Osteocyte (in vitro differentiated cells): ENCODE measurements around the gene CARD8. TPM values are rescaled to one million over a fixed set of nuclear protein-coding genes. Genes with fewer than 3 reads are reported as not detected.
A peak's percentile ranks its signal among the peaks of the same experiment; 100 is the strongest.
"Not testable (repeated sequence)": the region's sequence is repeated elsewhere in the genome, so short reads cannot be mapped to it uniquely, and the experiment has no call there.

Source experiments
- DNase-seq: peaks from one replicate; pipeline ENCODE4 v3.0.0; 2021; ENCODE audit warnings: mixed read lengths; ENCODE audit not compliant: unreplicated experiment; ENCODE audit errors: extremely low spot score
- H3K27ac Mint-ChIP-seq: one replicate; pipeline ENCODE4 v1.8.0; 2021; ENCODE audit warnings: mild to moderate bottlenecking, mixed read lengths; ENCODE audit not compliant: unreplicated experiment
- H3K27me3 Mint-ChIP-seq: one replicate; pipeline ENCODE4 v1.8.0; 2021; ENCODE audit warnings: mixed read lengths; ENCODE audit not compliant: unreplicated experiment
- H3K36me3 Mint-ChIP-seq: one replicate; pipeline ENCODE4 v1.8.0; 2021; ENCODE audit warnings: mixed read lengths; ENCODE audit not compliant: unreplicated experiment
- H3K4me1 Mint-ChIP-seq: one replicate; pipeline ENCODE4 v1.8.0; 2021; ENCODE audit warnings: mixed read lengths; ENCODE audit not compliant: unreplicated experiment
- H3K4me3 Mint-ChIP-seq: one replicate; pipeline ENCODE4 v1.8.0; 2021; ENCODE audit warnings: mild to moderate bottlenecking, moderate library complexity, mixed read lengths; ENCODE audit not compliant: unreplicated experiment
- H3K9me3 Mint-ChIP-seq: one replicate; pipeline ENCODE4 v1.8.0; 2021; ENCODE audit warnings: mixed read lengths; ENCODE audit not compliant: unreplicated experiment
- total RNA-seq: library from RNA; stranded (reverse); gene quantifications from 2 replicates; pipeline ENCODE4 v1.2.1, GENCODE V29; 2021
- TF ChIP-seq, protein P1 (sequence below): fragments of 200-600 bp; sonication (generic); IDR thresholded peaks from 2 replicates; pipeline ENCODE4 v1.5.0; 2021; ENCODE audit warnings: antibody characterized with exemption, mild to moderate bottlenecking, moderate library complexity

Gene CARD8
- total RNA-seq, 1 donor from 2014 or later, result 36.4 TPM

DNA sequence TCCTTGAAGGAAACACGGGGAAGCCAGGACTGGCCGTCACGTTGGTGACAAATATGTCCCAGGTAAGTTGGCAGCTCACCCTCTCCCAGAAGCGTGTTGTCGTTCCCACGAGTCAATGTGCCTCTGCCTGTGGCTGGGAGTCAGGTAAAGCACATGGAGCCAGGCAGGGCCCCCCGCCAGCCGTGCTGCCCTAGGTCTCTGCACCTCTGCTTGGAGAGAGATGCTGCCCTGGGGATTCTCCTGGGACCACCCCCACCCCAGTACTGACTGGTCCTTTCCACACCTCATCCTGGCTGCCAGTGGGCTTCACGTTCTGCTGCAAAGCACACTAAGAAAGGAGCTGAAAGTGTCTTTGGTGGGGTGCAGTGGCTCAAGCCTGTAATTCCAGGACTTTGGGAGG is 24.0 kb upstream of the CARD8 start:
- no peak for DNase-seq
- Mint-ChIP-seq H3K4me3 (no peak overlapping the region), H3K36me3 (peaks cover 8% of the 10 kb centered on the region), H3K27ac (no peak overlapping the region), H3K27me3 (no peaks in the 10 kb centered on the region), H3K4me1 (peaks cover 6% of the 10 kb centered on the region), H3K9me3 (no peaks in the 10 kb centered on the region)
- TF ChIP-seq, protein P1, sequence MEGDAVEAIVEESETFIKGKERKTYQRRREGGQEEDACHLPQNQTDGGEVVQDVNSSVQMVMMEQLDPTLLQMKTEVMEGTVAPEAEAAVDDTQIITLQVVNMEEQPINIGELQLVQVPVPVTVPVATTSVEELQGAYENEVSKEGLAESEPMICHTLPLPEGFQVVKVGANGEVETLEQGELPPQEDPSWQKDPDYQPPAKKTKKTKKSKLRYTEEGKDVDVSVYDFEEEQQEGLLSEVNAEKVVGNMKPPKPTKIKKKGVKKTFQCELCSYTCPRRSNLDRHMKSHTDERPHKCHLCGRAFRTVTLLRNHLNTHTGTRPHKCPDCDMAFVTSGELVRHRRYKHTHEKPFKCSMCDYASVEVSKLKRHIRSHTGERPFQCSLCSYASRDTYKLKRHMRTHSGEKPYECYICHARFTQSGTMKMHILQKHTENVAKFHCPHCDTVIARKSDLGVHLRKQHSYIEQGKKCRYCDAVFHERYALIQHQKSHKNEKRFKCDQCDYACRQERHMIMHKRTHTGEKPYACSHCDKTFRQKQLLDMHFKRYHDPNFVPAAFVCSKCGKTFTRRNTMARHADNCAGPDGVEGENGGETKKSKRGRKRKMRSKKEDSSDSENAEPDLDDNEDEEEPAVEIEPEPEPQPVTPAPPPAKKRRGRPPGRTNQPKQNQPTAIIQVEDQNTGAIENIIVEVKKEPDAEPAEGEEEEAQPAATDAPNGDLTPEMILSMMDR, result no peak

DNA sequence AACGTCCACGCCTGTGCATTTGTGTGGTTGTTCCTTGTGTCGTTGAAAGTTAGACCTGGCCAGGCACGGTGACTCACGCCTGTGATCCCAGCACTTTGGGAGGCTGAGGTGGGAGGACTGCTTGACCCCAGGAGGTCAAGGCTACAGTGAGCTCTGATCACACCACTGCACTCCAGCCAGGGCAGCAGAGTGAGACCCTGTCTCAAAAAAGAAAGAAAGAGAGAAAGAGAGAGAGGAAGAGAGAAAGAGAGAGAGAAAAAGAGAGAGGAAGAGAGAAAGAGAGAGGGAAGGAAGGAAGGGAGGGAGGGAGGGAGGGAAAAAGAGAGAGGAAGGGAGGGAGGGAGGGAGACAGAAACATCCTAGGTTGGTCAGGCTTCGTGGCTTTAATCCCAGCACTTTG is 19.2 kb upstream of the CARD8 start:
- Mint-ChIP-seq H3K4me1 (peaks cover 14% of the 10 kb centered on the region), H3K27ac (no peak overlapping the region), H3K27me3 (no peaks in the 10 kb centered on the region), H3K9me3 (no peaks in the 10 kb centered on the region), H3K4me3 (no peak overlapping the region), H3K36me3 (no peaks in the 10 kb centered on the region)
- DNase-seq, result no peak
- TF ChIP-seq, protein P1, result no peak

DNA sequence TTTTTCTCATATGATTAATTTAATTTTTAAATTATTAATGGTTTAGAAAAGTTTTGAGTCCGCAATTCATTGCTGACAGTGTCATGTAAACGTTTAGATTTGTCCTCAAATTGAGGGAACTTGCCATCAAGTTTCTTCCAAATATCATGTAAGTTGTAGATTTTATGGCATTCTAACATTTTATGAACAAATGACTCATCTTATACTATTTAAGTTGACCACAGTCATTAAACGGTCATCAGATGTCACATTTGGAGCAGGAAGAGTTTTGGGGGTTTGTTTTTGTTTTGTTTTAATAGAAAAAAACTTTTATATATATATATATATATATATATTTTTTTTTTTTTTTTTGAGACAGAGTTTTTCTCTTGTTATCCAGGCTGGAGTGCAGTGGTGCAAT is 18.5 kb upstream of the CARD8 start:
- Mint-ChIP-seq H3K36me3 (no peaks in the 10 kb centered on the region), H3K27ac (no peak overlapping the region), H3K27me3 (no peaks in the 10 kb centered on the region), H3K4me1 (peaks cover 16% of the 10 kb centered on the region), H3K9me3 (no peaks in the 10 kb centered on the region), H3K4me3 (no peak overlapping the region)
- TF ChIP-seq, protein P1, result no peak
- no peak for DNase-seq

DNA sequence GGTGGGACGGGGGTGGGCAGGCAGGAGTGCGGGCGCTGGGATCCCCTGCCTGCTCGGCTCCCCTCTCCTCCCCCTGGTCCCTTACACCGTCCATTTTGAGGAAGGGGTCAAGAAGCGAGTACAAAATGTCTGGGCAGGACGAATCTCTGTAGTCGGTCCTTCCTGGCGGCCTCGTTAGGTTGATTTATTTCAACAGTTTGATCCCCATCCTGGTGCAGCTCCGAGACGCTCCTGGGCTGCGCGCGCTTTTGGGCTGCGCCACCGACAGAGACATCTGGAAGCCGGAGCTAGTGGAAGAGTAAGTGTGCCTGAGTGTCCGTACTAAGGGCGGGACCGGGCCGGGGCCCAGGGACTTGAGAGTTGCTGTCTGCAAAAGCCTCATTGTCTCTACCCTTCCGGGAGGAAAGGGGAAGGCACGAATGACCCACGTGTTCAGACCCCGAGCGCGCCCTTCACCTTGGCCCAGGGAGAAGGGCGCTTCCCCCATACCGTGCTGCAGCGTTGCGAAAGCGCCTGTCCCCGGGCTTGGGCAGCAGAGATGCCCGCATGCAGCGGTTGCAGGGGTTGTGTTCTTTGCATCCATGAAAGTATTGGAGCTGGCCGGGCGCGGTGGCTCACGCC is 15.9 kb upstream of the CARD8 start:
- Mint-ChIP-seq H3K36me3 (no peaks in the 10 kb centered on the region), H3K4me1 (peaks cover 11% of the 10 kb centered on the region), H3K4me3 (peak overlapping the region; percentile 84), H3K27ac (peak overlapping the region; percentile 19), H3K9me3 (no peaks in the 10 kb centered on the region), H3K27me3 (no peaks in the 10 kb centered on the region)
- TF ChIP-seq, protein P1, result no peak
- no peak for DNase-seq

- not testable (repeated sequence) for H3K9me3 Mint-ChIP-seq, DNase-seq, H3K27ac Mint-ChIP-seq, H3K36me3 Mint-ChIP-seq
- Mint-ChIP-seq H3K27me3 (peaks cover 12% of the 10 kb centered on the region), H3K4me3 (peak overlapping the region; percentile 59), H3K4me1 (peaks cover 11% of the 10 kb centered on the region)
Observed at GRCh38 chr19:48269617-48270026, 13.9 kb upstream of the CARD8 start.

DNA sequence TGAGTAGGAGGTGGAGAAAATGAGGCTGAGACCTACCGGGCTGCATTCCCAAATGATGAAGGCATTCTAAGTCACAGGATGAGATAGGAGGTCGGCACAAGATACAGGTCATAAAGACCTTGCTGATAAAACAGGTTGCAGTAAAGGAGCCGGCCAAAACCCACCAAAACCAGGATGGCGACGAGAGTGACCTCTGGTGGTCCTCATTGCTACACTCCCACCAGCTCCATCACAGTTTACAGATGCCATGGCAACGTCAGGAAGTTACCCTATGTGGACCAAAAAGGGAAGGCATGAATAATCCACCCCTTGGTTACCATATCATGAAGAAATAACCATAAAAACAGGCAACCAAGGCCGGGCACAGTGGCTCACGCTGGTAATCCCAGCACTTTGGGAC is 9.6 kb upstream of the CARD8 start:
- H3K27ac Mint-ChIP-seq, H3K4me3 Mint-ChIP-seq, H3K4me1 Mint-ChIP-seq, DNase-seq, H3K36me3 Mint-ChIP-seq, H3K9me3 Mint-ChIP-seq: not testable (repeated sequence)
- H3K27me3 Mint-ChIP-seq, result peaks cover 31% of the 10 kb centered on the region

DNA sequence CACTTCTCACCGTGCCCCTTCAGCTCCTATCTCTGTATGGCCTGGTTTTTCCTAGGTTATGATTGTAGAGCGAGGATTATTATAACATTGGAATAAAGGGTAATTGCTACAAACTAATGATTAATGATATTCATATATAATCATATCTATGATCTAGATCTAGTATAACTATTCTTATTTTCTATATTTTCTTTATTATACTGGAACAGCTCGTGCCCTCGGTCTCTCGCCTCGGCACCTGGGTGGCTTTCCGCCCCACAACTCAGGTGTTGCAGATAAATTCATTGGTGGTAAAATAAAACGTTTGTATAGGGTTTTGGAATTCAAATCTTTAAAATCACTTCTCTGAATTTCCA is 4.6 kb upstream of the CARD8 start:
- DNase-seq, H3K4me1 Mint-ChIP-seq, H3K27ac Mint-ChIP-seq: not testable (repeated sequence)

DNA sequence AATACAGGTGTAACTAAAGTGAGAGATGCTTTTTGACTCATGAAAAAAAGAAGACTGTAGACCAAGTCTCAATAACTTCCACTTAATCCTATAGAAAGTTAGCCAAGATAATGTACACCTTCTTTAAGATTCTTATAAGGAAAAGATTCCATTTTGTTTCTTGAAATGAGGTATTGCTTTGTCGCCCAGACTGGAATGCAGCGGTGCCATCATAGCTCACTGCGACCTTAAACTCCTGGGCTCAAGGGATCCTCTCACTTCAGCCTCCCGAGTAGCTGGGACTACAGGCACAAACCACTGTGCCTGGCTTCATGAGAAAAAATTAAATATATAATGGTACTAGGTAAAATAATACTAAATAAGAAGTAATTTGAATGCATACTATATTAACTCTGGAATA is 3.3 kb upstream of the CARD8 start:
- Mint-ChIP-seq H3K4me1 (peaks cover 20% of the 10 kb centered on the region), H3K27me3 (peaks cover 13% of the 10 kb centered on the region)
- H3K27ac Mint-ChIP-seq, H3K9me3 Mint-ChIP-seq, H3K36me3 Mint-ChIP-seq, DNase-seq, H3K4me3 Mint-ChIP-seq: not testable (repeated sequence)

More for the DNA sequence above, 4.6 kb upstream of the CARD8 start:
- H3K36me3 Mint-ChIP-seq, H3K9me3 Mint-ChIP-seq: not testable (repeated sequence)
- Mint-ChIP-seq H3K4me3 (peak overlapping the region; percentile 76), H3K27me3 (peaks cover 26% of the 10 kb centered on the region)
